Activated naive CD4-positive, alpha-beta T cell treated with anti-CD3 and anti-CD28 coated beads, Interleukin-2, amount 10 ng/mL, durations not matched to agents 7 days and 5 days (primary cell): ENCODE measurements around the gene MAP2K7.
"Not testable (repeated sequence)": the region's sequence is repeated elsewhere in the genome, so short reads cannot be mapped to it uniquely, and the experiment has no call there.

Source experiments
- CTCF ChIA-PET: fragments of 350-600 bp; sonication (Branson Sonifier 250); formaldehyde crosslinking; loops from one replicate; lab custom pipeline; 2021; ENCODE audit warnings: antibody characterized with exemption; lab: Charles Lee
- DNase-seq: peaks from one replicate; pipeline ENCODE4 v3.0.0-alpha.2; 2020
- H3K27ac Mint-ChIP-seq: one replicate; pipeline ENCODE4 v1.8.0; 2021; ENCODE audit warnings: mild to moderate bottlenecking, moderate library complexity, mixed read lengths
- H3K27me3 Mint-ChIP-seq: one replicate; pipeline ENCODE4 v1.8.0; 2021; ENCODE audit warnings: mild to moderate bottlenecking, mixed read lengths
- H3K36me3 Mint-ChIP-seq: one replicate; pipeline ENCODE4 v1.8.0; 2021; ENCODE audit warnings: mixed read lengths
- H3K4me1 Mint-ChIP-seq: one replicate; pipeline ENCODE4 v1.8.0; 2021; ENCODE audit warnings: mixed read lengths
- H3K4me3 Mint-ChIP-seq: one replicate; pipeline ENCODE4 v1.8.0; 2021; ENCODE audit warnings: mild to moderate bottlenecking, moderate library complexity, mixed read lengths
- H3K9me3 Mint-ChIP-seq: one replicate; pipeline ENCODE4 v1.8.0; 2021; ENCODE audit warnings: mixed read lengths

Gene MAP2K7

GRCh38 chr19:7940841-7941240, 37.2 kb downstream of the MAP2K7 start:
- no peak overlapping the region for H3K4me3 Mint-ChIP-seq
- H3K27me3 Mint-ChIP-seq, result no peaks in the 10 kb centered on the region
- H3K36me3 Mint-ChIP-seq, result peaks cover 13% of the 10 kb centered on the region
- no peak for DNase-seq
- H3K27ac Mint-ChIP-seq, result no peak overlapping the region
- CTCF ChIA-PET, result no interaction called here
- peaks cover 37% of the 10 kb centered on the region for H3K4me1 Mint-ChIP-seq
- H3K9me3 Mint-ChIP-seq, result no peaks in the 10 kb centered on the region

- Mint-ChIP-seq H3K36me3 (peaks cover 13% of the 10 kb centered on the region), H3K9me3 (no peaks in the 10 kb centered on the region), H3K27ac (no peak overlapping the region), H3K27me3 (no peaks in the 10 kb centered on the region), H3K4me3 (peak overlapping the region; percentile 82), H3K4me1 (peaks cover 37% of the 10 kb centered on the region)
- no peak for DNase-seq
- CTCF ChIA-PET, result interaction anchor here (2.5 kb wide), 1 partner anchor 12 kb away, joined by 14 read pairs; no protein-coding TSS in a partner anchor
These were observed 38.4 kb downstream of the MAP2K7 start for GRCh38 chr19:7941895-7942596.

DNA sequence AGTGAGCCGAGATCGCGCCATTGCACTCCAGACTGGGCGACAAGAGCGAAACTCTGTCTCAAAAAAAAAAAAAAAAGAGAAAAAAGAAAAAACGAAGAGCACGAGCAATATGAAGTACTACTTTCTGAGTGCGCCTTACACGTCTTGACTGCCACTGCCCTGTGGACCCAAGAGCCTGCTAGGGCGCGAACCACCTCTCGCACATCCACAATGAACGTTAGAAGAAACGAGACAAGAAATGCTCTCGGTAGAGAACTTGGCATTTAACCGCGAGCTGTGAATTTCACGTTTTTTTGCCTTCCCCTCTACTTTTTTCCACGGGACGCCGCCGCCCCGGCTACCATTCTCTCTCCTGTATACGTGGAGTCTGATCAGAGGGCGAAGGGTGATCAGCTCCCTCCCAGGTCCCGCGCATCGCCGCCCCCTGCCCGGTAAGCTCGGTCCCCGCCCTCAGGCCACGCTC, 39.3 kb downstream of the MAP2K7 start:
- no peak for DNase-seq
- Mint-ChIP-seq H3K4me3 (peak overlapping the region; percentile 82), H3K4me1 (peaks cover 37% of the 10 kb centered on the region), H3K27me3 (no peaks in the 10 kb centered on the region), H3K36me3 (peaks cover 11% of the 10 kb centered on the region), H3K9me3 (no peaks in the 10 kb centered on the region), H3K27ac (peak overlapping the region; percentile 94)
- CTCF ChIA-PET, result interaction anchor here (0.8 to 2.5 kb wide), 11 partner anchors 8 to 172 kb away, joined by 3 to 14 read pairs (median 7); partner anchors contain the start of genes MAP2K7 and SNAPC2

- CTCF ChIA-PET, result interaction anchor here (0.5 to 2.5 kb wide), 23 partner anchors 8 to 752 kb away, joined by 3 to 14 read pairs (median 4); partner anchors contain the start of genes MAP2K7 and SNAPC2
- DNase-seq, result peak; percentile 99
- peak within 1 kb of the TSS; percentile 82 for H3K4me3 Mint-ChIP-seq
- H3K27me3 Mint-ChIP-seq, result no peaks in the 10 kb centered on the region
- H3K4me1 Mint-ChIP-seq, result peaks cover 37% of the 10 kb centered on the region
- peaks cover 10% of the 10 kb centered on the region for H3K36me3 Mint-ChIP-seq
- H3K27ac Mint-ChIP-seq, result peak within 1 kb of the TSS; percentile 94
- no peaks in the 10 kb centered on the region for H3K9me3 Mint-ChIP-seq
These were observed 39.9 kb downstream of the MAP2K7 start, which contains the start of gene TIMM44 for GRCh38 chr19:7943444-7944176. Gene TIMM44, minus strand, starts transcription at chr19:7943666. Its CDS starts 15 bp downstream, at chr19:7943651.

- Mint-ChIP-seq H3K27me3 (no peaks in the 10 kb centered on the region), H3K4me3 (peak overlapping the region; percentile 82), H3K9me3 (no peaks in the 10 kb centered on the region), H3K27ac (peak overlapping the region; percentile 94), H3K4me1 (peaks cover 34% of the 10 kb centered on the region), H3K36me3 (peaks cover 8% of the 10 kb centered on the region)
- peak; percentile 90 for DNase-seq
- CTCF ChIA-PET, result interaction anchor here (0.5 to 2.3 kb wide), 27 partner anchors 9 to 753 kb away, joined by 3 to 14 read pairs (median 4); partner anchors contain the start of genes MAP2K7 and SNAPC2
These were observed 40.6 kb downstream of the MAP2K7 start for GRCh38 chr19:7944177-7944761.

GRCh38 chr19:7947939-7948338, 44.3 kb downstream of the MAP2K7 start:
- H3K27me3 Mint-ChIP-seq, result no peaks in the 10 kb centered on the region
- H3K9me3 Mint-ChIP-seq, result no peaks in the 10 kb centered on the region
- CTCF ChIA-PET, result interaction anchor here (0.8 kb wide), 1 partner anchor 22 kb away, joined by 4 read pairs; no protein-coding TSS in a partner anchor
- peaks cover 15% of the 10 kb centered on the region for H3K4me1 Mint-ChIP-seq
- DNase-seq, result no peak
- H3K27ac Mint-ChIP-seq, result no peak overlapping the region
- H3K4me3 Mint-ChIP-seq, result no peak overlapping the region
- no peaks in the 10 kb centered on the region for H3K36me3 Mint-ChIP-seq

DNA sequence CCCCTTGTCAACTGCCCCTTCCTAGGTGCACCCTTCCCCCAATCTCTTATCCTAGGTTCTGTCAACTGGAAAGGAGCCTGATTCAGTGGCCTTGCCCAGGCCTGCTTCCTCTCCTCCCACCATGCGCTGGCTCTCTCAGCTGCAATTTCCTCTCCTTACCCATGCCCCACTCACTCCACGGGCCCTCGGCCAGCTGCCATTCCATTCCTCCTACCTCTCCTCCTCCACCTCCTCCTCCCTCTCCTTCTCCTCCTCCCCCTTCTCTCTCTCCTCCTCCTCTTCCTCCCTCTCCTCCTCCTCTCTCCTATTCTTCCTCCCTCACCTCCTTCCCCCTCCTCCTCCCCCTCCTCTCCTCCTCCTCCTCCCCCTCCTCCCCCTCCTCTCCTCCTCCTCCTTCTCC, 49.4 kb downstream of the MAP2K7 start:
- Mint-ChIP-seq H3K36me3 (peaks cover 3% of the 10 kb centered on the region), H3K27me3 (no peaks in the 10 kb centered on the region), H3K9me3 (no peaks in the 10 kb centered on the region), H3K27ac (no peak overlapping the region), H3K4me3 (no peak overlapping the region), H3K4me1 (peaks cover 2% of the 10 kb centered on the region)
- CTCF ChIA-PET, result interaction anchor here (1.0 kb wide), 1 partner anchor 9 kb away, joined by 3 read pairs; no protein-coding TSS in a partner anchor
- DNase-seq, result no peak

GRCh38 chr19:7953576-7953975, 49.9 kb downstream of the MAP2K7 start:
- H3K27me3 Mint-ChIP-seq, result no peaks in the 10 kb centered on the region
- peaks cover 3% of the 10 kb centered on the region for H3K36me3 Mint-ChIP-seq
- no peaks in the 10 kb centered on the region for H3K9me3 Mint-ChIP-seq
- no peak for DNase-seq
- no peak overlapping the region for H3K4me3 Mint-ChIP-seq
- H3K4me1 Mint-ChIP-seq, result peaks cover 2% of the 10 kb centered on the region
- CTCF ChIA-PET, result interaction anchor here (1.0 kb wide), 1 partner anchor 9 kb away, joined by 3 read pairs; no protein-coding TSS in a partner anchor
- no peak overlapping the region for H3K27ac Mint-ChIP-seq

- no peaks in the 10 kb centered on the region for H3K27me3 Mint-ChIP-seq
- H3K4me1 Mint-ChIP-seq, result peaks cover 2% of the 10 kb centered on the region
- H3K9me3 Mint-ChIP-seq, result no peaks in the 10 kb centered on the region
- DNase-seq, result no peak
- H3K27ac Mint-ChIP-seq, result no peak overlapping the region
- H3K36me3 Mint-ChIP-seq, result peaks cover 3% of the 10 kb centered on the region
- H3K4me3 Mint-ChIP-seq, result no peak overlapping the region
- CTCF ChIA-PET, result no interaction called here
These were observed 52.0 kb downstream of the MAP2K7 start for GRCh38 chr19:7955696-7956095.

DNA sequence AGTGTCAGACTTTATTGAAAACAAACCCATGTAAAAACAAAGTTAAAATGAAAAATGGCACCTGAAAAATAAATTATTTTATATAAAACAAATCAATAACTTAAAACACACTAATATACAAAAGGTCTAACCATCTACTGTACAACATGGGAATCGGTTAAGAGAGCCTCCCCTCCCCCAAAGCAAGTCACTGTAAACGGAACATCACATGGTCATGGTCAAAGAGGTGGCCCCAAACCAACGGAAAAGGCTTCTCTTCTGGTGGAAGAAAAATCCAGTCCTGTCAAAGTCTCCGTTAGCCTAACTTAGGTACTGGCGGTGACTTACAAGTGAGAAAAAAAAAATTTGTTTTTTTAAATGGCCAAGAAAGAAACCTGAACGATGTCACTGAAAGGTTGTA, 55.5 kb downstream of the MAP2K7 start:
- peaks cover 11% of the 10 kb centered on the region for H3K36me3 Mint-ChIP-seq
- H3K27ac Mint-ChIP-seq, result no peak overlapping the region
- no peaks in the 10 kb centered on the region for H3K4me1 Mint-ChIP-seq
- no peaks in the 10 kb centered on the region for H3K9me3 Mint-ChIP-seq
- CTCF ChIA-PET, result interaction anchor here (1.1 to 1.5 kb wide), 2 partner anchors 10 to 15 kb away, joined by 3 to 8 read pairs; partner anchors contain the start of gene TIMM44
- H3K27me3 Mint-ChIP-seq, result no peaks in the 10 kb centered on the region
- no peak overlapping the region for H3K4me3 Mint-ChIP-seq
- DNase-seq, result no peak

DNA sequence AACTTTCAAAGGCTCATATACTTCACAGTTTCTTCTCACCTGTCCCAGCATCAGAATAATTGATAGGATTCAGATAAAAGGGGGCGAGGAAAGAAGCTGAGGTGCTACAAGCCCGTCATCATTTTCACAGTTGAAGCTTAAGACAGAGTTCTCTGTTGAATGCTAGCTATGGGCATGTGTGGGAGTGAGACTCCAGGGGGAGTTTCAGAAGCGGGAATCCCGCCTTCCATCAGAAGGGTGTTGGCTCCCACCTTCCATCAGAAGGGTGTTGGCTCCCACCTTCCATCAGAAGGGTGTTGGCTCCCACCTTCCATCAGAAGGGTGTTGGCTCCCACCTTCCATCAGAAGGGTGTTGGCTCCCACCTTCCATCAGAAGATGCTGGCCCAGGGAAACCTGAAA, 57.4 kb downstream of the MAP2K7 start:
- H3K9me3 Mint-ChIP-seq, CTCF ChIA-PET, H3K4me1 Mint-ChIP-seq, H3K27me3 Mint-ChIP-seq, H3K4me3 Mint-ChIP-seq, DNase-seq, H3K27ac Mint-ChIP-seq: not testable (repeated sequence)
- H3K36me3 Mint-ChIP-seq, result peaks cover 15% of the 10 kb centered on the region

- Mint-ChIP-seq H3K27ac (no peak overlapping the region), H3K9me3 (no peaks in the 10 kb centered on the region), H3K36me3 (peaks cover 15% of the 10 kb centered on the region), H3K4me1 (no peaks in the 10 kb centered on the region), H3K27me3 (no peaks in the 10 kb centered on the region), H3K4me3 (no peak overlapping the region)
- CTCF ChIA-PET, result no interaction called here
- no peak for DNase-seq
These were observed 58.4 kb downstream of the MAP2K7 start for GRCh38 chr19:7961920-7962626.

DNA sequence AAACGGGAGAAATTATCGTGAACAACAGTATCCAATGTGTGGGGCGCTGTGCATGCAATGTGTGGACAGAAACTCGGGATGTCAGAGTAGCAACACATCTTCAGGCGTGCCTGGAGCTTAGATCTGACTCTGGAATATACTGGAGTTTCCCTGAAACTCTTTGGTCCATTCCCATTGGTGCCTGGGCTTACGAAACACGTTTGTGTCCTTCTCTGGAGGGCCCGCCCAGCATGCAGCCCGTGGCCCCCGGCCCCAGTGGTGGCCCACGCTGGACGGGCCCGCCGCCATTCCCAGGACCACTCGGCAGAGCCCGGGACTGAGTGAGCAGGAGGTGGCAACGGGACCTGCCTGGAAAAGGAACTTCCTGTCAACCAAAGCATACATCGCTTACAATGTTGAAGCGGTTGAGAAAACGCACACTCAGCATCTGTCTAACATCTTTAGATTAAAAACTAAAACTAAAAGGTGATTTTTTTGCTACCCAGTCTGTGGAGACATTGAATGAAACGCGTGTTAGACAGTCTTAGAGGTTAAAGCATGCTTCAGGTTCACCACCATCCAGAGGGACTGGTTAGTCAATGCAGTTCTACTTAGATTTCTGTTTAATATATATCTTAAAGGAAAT, 59.1 kb downstream of the MAP2K7 start:
- CTCF ChIA-PET, result no interaction called here

More for the DNA sequence above, 59.1 kb downstream of the MAP2K7 start:
- H3K27me3 Mint-ChIP-seq, result no peaks in the 10 kb centered on the region
- no peaks in the 10 kb centered on the region for H3K4me1 Mint-ChIP-seq
- H3K36me3 Mint-ChIP-seq, result peaks cover 19% of the 10 kb centered on the region
- H3K9me3 Mint-ChIP-seq, result no peaks in the 10 kb centered on the region
- H3K4me3 Mint-ChIP-seq, result no peak overlapping the region
- H3K27ac Mint-ChIP-seq, result no peak overlapping the region
- DNase-seq, result no peak
